NCI-H510A (cell line): ENCODE measurements around the gene MUC21.
"Not testable (repeated sequence)": the region's sequence is repeated elsewhere in the genome, so short reads cannot be mapped to it uniquely, and the experiment has no call there.

Experiments
- DNase-seq: peaks from one replicate; lab custom pipeline; 2025; lab: John Stamatoyannopoulos, UW

Gene MUC21

DNA sequence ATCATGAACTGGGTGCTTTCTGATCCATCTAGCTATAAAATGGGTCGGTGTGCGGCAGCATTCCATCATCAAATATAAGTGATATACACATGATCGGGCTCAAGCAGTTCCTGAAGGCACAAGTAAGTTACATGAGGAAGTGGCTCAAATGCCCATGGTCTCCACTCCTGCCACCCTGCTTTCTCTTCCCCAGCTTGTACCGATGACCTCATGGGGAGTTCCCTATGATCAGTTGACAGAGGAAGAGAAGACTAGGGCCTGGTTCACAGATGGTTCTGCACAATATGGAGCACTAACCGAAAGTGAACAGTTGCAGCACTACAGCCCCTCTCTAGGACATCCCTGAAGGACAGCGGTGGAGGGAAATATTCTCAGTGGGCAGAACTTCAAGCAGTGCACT lies 14.3 kb upstream of the MUC21 start:
- not testable (repeated sequence) for DNase-seq

GRCh38 chr6:30970946-30971345 lies 12.6 kb upstream of the MUC21 start:
- DNase-seq = no peak

DNA sequence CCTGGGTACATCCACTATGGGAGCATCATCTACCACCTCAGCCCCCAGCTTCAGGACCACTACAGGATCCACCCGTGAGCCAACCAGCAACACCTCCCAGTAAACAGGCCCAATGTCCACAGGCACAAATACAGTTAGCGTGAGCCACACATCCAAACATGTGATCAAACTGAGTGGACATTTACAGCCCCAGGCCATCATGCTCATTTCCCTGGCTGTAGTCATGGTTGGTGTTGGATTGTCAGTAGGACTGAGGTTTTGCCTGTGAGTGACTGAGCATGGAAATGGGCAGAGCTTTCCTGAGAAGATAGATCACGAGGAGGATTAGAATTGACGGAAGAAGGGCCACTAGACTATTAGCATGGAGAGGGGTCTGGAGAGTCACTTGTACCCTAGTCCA lies 10.7 kb upstream of the MUC21 start:
- DNase-seq = no peak

GRCh38 chr6:30974490-30975252 lies 8.8 kb upstream of the MUC21 start:
- DNase-seq = no peak

DNA sequence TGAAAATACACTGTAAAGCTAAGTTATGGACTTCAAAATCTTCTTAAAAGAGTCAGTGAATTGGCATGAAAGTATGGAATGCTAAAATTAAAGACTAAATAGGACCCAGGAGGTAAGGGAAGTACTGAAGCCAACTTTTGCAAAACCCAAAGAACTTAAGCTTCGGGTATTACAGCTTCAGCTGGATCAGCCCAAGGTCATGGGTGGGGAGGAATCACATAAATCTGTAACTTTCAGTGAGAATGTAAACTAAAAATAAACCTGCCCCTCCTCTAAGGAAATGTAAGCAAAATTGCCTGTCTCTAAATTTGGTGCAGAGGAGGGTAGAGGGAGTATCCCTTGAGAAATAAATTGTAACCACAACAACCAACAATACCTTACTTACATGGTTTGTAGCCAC lies 4.4 kb upstream of the MUC21 start:
- no peak for DNase-seq

DNA sequence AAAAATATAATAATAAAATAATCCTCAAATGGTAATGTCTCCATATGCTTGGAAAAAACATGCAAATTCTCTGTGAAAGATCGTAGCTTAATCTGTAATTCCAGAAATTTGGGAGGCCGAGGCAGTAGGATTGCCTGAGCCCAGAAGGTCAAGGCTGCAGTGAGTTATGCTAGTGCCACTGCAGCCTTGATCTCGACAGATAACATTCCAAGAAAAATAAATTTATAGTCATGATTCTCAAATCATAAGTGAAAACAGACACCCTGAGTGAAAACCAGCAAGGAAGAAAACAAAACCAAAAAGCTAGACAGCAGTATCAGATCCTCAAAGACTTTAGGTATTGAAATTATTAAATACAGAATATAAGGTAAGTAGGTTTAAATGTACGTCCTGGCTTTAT lies 3.8 kb upstream of the MUC21 start:
- DNase-seq = no peak

- no peak for DNase-seq
Observed at GRCh38 chr6:30981942-30982772, 1.4 kb upstream of the MUC21 start.

DNA sequence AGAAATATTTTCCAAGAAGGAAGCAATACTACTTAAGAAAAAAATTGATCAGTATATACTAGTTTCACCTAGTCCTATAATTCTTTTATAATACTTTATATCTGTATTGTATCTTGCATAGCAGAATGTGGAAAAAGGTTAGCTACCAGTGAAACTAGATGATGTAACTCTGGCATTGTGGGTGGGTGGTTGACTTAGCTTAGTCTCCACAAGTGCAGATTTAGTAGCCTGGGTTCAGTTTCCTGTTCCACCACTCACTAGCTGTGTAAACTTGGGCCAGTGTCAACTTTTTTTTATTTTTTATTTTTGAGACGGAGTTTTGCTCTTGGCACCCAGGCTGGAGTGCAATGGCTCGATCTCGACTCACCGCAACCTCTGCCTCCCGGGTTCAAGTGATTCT lies 2.0 kb downstream of the MUC21 start:
- DNase-seq = no peak

DNA sequence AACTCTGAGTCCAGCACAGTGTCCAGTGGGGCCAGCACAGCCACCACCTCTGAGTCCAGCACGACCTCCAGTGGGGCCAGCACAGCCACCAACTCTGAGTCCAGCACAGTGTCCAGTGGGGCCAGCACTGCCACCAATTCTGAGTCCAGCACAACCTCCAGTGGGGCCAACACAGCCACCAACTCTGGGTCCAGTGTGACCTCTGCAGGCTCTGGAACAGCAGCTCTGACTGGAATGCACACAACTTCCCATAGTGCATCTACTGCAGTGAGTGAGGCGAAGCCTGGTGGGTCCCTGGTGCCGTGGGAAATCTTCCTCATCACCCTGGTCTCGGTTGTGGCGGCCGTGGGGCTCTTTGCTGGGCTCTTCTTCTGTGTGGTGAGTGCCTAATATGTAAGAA lies 3.8 kb downstream of the MUC21 start:
- no peak for DNase-seq

DNA sequence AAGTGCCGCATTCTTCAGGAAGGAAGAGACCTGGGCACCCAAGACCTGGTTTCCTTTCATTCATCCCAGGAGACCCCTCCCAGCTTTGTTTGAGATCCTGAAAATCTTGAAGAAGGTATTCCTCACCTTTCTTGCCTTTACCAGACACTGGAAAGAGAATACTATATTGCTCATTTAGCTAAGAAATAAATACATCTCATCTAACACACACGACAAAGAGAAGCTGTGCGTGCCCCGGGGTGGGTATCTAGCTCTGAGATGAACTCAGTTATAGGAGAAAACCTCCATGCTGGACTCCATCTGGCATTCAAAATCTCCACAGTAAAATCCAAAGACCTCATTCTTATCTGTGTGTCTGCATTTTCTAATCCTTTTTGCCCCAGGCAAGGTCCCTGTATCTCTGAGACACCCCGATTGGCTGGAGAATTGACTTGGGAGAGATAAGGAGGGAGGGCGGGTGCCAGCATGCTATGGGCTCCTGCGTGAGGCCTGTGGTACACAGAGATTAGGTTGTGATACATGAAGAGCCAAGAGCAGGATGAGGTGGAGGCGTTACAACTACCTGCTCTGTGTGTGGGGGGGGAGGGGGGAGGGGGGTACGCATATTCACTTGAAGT lies 4.8 kb downstream of the MUC21 start:
- no peak for DNase-seq

DNA sequence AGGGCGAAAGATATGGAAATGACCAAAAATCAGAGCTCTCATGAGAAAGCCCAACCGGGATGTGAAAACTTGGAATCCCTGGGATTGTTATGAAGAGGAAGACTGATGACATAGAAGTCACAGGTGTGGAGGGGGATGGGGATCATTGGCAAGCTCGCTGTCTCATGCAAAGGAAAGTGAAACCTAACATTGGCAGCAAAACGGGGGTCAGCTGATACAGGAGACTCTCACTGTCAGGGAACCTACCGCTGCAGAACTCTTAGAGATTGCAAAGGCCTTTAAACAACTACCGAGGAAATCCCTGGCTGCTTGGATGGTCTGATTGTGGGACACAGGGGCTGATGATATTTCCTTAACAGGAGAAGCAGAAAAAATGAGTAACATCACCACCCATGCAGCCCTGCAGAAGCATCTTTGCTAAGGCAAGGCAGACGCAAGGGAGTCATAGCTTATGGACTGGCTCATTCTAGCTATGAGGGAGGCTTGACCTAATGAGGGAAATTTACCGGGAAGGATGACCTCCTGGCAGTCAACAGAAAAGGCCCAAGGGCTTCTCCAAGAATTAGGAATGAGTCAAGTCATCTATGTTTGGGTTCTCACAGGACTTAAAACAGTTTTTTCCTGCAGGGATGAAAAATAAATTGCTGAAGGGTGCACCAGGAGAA lies 7.0 kb downstream of the MUC21 start:
- DNase-seq = no peak

- DNase-seq = no peak
Observed at GRCh38 chr6:30991891-30992290, 8.4 kb downstream of the MUC21 start.

DNA sequence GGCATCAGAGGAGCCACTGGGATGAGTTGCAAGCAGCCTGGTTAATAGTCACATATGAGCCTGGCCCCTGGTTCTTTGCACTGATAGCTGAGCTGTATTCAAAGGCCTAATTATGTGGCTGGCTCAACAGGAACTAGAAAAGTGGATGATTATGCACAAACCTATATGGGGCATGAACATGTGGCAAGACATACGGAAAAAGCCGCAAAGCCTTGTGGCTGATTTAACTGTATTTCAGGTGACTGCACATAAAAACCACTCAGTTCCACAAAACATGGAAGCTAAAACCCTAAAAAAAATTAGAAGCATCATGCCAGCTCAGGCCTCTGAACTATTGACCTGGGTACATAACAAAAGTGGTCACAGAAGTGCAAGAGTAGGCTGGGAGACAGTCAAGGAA lies 13.8 kb downstream of the MUC21 start:
- DNase-seq = no peak

GRCh38 chr6:30998785-30999184 lies 15.3 kb downstream of the MUC21 start:
- no peak for DNase-seq

GRCh38 chr6:31000067-31000860 lies 16.7 kb downstream of the MUC21 start:
- DNase-seq = not testable (repeated sequence)

- DNase-seq = no peak
Observed at GRCh38 chr6:31001281-31001888, 17.9 kb downstream of the MUC21 start.

DNA sequence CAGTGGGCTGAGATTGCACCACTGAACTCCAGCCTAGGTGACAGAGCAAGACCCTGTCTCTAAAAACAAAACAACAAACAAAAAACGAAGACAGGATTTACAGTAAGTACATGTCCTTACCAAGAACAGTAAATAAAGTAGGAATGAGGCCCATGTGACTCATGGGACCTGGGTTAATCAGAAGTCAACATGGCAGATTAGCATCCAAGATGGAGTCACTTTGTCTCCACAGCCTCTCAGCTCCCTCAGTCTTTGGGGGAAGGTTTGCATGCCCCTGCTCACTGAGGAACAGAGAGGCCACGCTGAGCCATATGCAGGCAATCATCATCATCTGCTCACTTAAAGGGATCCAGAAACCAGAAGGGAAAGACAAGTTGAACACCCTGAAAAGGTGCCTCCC lies 19.0 kb downstream of the MUC21 start:
- DNase-seq = no peak

DNA sequence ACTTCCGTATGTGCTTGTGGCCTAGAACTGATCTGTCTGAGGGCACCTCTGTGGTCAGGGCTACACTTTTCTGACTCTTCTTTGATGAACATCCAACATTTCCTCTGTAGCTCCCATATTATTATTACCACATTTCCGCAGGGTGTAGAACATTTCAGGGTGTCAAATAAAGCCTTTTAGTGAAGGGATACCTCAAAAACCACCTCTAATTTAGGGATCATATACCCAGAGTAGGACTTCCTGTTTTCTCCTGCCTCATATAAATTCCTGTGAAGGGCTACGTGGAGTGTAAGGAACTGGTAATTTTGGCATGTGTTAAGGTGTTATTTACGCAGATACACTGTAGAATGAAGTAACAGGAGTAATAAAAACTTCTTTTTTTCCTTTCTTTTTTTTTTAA lies 21.3 kb downstream of the MUC21 start:
- DNase-seq = no peak

- no peak for DNase-seq
Observed at GRCh38 chr6:31005249-31006020, 21.9 kb downstream of the MUC21 start.

- no peak for DNase-seq
Observed at GRCh38 chr6:31007694-31008093, 24.2 kb downstream of the MUC21 start.
